Measurements from ENCODE around the gene ACTG1.

ACTG1 gene

DNA sequence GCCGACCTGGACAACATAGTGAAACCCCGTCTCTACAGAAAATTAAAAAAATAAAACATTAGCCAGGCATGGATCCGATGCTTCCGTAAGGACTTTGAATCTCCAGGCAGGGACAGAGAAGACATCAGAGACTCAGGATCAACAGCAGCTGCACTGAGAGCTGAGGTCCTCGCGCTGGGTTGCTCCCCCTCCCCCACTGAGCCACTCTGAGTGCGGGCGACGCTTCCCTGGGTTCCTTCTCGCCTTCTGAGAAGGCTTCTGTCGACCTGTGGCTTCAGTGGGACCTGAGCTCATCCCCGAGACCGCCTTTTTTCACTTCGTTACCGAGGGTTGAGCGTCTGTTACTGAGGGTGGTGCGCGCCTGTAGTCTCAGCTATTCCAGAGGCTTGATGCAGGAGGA, 20.4 kb downstream of the ACTG1 start:
- no peak for DNase-seq

DNA sequence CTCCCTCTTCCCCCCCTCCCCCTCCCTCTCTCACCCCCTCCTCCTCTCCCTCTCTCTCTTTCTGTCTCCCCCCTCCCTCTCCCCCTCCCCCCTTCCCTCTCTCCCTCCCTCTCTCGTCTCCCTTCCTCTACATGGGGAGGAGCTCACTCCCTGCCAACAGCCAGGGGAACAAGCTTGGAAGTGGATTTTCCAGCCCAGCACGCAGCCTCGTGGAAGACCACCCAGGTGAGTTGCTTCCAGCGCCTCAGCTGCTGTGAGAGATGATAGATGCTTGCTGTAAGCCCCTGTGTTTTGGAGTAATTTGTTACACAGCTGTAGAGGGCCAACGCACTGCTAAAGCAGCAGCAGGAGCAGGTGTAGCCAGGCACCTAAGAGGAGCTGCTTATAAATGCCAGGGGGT, 20.8 kb downstream of the ACTG1 start:
- no peak for DNase-seq

DNA sequence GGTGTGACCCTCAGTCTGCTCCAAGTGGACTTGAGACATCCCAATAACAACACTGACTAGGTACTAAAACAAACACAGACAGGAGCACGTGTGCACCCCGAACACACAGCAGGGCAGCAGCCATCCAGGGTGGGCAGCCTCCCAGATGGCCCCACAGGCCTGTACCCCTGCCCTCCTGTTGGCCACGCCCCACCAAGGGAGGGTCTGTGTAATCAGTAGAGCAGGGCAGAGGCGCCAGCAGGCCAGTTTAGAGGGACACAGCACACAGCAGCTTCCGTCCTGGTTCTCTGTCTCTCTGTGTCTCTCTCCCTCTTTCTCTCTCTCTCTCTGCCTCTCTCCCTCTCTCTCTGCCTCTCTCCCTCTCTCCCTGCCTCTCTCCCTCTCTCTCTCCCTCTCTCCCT, 21.4 kb downstream of the ACTG1 start:
- DNase-seq, result no peak

DNA sequence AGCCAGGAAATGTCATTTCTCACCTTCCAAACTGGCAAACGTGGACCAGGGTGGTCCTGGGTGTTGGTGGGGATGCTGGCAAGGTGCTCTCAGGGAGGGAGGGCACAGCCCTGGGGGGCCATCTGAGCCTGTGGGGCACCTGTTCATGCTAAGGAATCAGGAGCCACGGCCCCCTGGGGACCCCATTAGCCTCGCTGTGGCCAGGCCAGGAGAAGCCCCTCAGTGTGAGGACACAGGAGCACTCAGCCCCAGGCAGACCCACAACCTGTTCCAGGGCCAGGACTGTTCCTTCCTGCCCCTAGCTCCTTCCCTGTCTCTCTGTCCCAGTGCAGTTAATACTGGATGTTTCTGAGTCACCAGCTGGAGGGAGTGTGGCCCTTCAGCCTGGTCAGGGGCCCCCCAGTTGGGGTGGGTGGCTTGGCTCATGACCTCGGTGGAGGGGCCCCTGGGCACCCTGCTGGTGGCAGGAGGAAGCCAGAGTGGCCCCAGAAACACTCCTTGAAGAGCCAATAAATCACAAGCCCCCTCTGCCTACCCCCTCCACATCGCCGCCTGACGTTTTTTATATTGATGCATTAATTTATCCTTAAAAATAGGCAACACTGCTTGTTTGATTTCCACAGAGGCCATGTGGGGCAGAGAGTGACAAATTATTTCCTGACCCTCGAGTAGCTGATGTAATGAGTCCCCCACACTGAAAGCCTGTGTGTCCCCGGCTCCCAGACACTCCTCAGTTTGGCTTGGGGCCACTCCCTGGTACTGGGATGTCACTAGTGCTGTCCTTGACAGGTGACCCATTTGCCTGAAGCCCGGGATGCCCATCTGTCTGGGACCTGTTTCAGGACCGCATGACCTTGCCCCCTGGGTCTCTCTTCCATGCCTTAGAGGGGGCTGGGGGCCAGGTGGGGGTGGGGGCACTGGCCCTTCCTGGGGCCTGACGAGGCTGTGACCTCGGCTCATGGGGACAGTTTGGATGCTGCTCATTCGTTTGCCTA, 22.3 kb downstream of the ACTG1 start:
- no peak for DNase-seq

DNA sequence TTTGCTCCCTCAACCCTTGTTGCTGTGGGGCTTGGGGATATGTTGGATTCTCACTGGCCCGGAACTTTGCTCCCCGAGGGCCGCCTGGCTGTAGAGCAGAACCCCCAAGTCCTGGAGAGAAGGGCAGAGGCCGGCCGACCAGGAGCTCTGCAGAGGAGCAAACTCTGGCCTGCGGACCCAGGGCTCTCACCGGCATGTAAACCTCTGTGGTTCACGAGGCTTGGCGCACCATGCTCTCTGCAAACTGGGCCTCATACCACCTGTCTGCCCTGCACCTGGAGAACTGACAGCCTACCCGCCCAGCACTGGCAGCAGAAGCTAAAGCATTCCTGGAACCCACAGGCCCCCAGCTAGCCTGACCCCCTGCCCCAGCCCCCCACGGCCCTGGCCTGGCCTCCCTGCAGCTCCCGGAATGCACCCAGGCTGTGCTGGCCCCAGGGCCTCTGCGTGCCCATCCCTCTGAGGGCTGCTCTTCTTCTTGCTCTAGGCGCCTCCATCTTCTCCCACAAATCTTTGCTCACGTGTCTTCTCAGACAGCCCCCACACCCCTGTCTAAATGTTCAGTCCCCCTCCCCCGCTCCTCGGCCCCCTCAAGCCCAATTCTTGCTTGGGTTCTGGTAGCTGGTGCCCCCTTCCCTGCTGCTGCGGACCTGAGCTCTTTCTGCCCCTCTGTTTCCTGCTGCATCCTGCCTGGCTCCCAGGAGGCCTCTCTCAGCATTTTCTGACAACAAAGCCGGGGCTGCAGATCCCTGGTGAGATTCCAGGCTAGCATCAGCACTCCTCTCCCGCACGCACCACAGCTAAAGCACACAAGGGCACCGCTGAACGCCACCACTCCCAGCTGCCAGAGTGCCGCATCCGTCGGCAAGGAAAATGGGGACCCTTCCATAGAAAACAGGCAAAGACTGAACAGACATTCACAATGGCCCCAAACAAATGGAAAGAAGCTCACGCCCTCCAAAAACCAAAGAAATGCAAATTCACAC, 23.3 kb downstream of the ACTG1 start:
- no peak for DNase-seq

DNA sequence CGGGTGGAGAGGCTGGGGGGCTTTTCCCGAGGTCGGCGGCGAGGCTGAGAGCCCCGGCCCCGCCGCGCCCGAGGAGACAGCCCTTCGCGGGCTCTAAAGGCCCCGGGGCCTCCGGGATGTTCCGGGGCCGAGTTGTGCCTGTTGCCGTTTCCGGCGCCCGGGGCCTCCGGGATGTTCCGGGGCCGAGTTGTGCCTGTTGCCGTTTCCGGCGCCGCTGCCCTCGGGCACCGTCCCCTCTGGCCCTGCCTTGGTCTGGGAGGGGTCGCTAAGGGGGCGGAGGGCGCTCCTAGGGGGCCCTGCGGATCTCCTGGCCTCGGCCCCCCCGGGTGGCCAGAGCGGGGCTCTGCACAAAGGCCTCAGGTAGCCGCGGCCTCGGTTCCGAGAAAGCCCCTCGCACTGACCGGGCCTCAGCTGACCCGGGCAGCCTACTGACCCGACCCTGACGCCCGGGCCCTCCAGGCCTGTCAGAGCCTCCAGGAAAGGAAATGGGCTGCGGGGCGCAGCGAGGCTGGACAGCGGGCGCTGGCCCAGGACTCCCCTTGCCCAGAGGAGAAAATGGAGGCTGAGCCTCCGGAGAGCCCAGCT, 24.2 kb downstream of the ACTG1 start:
- DNase-seq, result no peak

DNA sequence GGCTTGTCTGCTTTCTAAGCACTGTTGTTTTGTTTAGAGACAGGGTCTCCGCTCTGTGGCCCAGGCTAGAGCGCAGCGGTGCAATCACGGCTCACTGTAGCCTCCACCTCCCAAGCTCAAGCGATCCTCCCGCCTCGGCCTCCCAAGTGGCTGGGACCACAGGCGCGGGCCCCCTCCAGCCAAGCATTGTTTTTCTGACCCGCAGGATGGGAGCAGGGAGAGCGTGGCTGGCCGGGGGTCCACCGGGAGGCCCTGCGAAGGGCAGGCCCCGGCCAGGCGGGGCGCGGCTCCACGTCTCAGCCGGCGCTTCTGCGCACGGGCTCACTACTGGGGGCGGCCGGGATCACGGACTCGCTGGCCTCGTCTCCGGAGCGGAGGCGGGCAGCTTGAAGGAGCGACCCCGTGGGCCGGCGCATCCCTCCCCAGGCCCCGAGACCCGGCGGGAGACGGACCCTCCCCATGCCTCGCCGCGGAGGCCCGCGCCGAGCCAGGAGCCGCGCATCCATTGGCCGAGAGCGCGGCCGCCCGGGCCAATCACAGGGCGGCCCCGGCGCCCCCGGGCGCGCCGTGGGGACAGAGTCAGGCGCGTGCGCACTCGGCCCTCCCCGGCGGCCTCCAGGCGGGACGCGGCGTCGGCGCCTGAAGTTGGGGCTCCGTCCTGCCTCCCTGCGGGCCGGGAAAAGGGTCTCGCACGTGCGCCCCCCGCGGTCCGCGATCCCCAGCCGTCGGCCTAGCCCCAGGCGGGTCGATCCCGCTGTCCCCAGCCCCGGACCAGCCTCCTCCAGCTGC, 24.9 kb downstream of the ACTG1 start:
- DNase-seq, result no peak

DNA sequence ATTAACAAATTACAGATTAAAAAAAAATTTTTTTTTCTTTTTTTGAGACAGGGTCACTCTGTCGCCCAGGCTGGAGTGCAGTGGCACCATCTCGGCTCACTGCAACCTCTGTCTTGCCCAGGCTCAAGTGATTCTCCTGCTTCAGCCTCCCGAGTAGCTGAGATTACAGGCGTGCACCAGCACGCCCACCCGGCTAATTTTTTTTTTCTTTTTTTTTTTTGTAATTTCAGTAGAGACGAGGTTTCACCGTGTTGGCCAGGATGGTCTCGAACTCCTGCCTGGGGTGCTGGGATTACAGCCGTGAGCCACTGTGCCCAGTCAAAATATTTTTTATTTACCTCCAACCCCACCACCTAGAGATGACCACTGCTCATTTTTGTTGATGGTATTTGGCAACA, 25.5 kb downstream of the ACTG1 start:
- DNase-seq, result no peak

DNA sequence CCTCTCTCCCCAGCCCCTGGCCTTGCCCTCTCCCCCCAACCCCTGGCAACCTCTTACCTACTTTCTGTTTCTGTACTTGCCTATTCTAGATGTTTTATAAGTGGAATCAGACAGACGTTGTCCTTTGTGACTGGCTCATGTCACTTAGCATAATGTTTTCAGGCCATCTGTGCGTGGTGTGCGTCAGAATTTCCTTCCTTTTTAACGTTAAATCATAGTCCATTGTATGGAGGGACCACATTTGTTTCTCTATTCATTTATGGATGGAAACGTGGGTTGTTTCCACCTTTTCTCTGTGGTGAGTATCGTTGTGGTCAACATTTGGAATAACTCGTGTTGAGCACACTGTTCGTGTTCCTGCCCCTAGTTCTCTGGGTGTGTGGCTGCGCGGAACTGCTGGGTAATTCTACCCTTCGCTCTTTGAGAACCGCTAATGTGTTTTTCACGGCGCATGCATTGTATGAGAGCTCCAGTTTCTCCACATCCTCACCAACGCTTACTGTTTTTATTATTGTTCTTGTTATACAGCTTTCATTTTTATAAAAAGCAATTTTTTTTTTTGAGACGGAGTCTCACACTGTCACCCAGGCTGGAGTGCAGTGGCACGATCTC, 26.3 kb downstream of the ACTG1 start:
- DNase-seq, result no peak

DNA sequence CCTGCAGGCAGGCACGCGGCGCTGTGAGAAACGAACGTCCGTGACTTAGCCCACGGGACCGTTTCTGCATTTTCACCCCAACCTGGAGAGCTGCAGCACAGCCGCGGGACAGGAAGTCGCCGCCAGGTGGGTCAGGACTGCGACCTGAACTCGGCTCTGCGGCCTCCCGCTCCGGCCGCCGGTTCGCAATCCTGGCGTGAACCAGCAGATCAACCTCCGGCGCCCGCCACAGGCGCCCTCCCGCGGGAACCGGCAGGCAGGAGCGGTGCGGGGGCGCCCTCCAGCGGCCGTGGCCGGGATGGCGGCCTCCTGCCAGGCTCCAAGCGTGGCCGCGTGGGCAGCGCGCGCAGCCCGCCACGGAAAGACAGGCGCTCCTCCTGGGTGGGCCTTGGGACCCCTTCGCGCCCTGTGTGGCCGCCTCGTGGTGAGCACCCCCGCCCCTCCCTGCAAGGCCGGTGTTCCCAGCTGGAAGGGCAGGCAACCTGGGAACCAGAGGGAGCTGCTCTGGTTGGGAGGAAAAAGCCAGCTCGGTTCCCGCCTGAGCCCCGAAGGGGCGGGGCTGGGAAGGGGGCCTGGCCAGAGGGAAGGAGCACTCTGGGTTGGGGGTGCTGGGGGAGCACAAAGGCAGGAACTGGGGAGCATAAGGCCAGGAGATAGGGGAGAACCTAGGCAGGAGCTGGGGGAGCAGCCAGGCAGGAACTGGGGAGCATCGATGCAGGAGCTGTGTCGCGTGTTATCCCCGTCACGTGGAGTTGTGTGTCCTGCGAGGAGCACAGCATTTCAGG, 28.2 kb downstream of the ACTG1 start:
- DNase-seq, result peak; percentile 49

DNA sequence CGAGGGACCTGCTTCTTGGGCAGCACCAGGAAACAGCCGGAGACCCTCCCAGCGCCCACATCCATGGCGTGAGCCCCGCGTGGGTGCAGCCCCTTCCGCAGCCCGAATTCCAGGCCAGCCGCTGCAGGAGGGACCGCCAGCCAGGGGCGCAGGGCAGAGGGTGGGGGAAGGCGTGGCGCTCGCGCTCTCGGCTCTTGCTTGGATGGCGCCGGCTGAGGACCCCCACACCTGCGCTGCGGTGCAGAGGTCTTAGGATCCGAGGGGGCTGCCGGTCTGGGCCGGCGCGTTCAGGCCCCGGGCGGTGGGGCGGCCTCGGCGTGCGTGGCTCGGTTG, 28.8 kb downstream of the ACTG1 start:
- DNase-seq, result no peak

DNA sequence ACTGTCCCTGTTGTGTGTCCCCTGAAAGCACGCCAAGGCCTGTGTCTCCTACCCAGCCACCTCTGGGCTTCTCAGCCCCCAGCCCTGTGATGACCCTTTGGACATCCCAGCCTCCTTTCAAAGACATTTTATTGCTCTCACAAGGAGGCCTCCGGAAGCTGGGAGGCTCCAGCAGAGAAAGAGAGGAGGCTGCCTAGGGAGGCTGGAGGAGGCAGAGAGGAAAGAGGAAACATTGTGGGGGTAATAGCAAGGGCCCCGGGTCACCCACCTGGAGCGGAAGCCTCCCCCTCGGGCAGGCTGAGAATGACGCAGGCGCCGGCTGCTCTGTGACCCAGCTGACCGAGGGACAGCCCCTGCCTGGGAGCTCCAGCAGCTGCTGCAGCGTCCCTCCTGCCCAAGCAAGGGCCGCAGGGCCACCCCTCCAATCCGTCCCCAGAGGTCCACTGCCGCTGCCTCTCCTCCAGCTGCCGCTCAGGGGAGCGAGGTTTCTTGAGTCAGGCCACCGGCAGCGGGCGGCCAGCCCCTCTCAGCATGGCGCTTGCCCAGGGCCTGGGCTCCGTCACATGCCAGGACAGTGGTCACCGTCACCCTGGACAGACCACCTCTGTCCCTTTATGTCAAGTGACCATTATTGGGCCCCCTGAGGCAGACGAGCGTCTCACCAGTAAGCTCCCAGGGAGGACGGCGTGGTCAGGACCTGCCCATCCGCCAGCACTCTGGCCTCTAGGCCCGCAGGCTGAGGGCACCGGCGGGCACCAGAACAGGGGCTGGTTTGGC, 29.3 kb downstream of the ACTG1 start:
- no peak for DNase-seq

DNA sequence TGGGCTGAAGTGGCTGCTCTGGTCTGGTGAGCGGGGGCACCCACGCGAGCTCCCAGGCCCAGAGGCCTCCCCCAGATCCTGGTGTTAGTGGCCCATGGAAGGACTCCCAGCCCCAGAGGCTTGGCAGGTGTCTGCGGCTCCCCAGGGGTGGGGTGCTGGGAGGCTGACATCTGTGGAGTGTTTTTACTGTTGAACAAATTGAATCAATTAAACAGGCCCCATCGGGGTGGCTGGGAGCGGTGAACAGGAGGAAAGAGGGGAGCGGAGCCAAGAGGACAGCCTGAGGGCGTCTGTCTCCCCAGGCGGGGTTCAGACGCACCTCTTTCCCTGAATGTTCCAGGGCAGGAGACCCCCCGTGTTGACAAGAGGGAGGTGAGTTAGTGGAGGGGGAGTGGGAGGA, 29.9 kb downstream of the ACTG1 start:
- DNase-seq, result no peak

DNA sequence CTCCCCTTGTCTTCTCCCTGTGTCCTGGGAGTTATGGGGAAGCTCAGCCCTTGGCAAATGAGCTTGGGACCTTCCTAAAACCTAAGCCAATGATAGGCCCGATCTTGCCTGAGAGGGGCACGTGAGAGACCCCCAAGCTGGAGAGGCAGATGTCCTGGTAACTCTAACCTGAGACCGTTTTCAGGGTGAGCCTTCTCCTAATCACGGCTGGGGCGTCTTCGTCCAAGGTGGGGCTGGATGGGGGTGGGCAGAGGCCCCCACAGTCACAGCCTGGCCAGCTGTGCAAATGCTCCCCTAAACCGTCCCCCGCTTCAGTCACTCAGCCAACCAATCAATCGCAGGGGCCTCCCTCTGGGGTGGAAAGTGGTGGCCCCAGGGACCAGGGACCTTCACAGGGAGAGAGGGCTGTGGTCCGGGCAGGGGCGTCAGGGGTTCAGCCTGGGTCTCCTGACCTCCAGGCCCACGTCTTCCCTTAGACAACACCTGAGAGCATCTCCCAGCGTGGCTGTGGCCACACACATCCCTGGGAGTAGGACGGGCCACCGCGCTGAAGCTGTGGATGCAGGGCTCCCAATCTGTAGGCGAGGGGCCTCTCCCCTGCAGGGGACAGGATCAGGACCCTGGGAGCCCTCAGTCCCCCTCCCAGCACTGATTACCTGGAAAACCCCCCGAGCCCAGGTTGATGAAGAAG, 30.6 kb downstream of the ACTG1 start:
- DNase-seq, result no peak

DNA sequence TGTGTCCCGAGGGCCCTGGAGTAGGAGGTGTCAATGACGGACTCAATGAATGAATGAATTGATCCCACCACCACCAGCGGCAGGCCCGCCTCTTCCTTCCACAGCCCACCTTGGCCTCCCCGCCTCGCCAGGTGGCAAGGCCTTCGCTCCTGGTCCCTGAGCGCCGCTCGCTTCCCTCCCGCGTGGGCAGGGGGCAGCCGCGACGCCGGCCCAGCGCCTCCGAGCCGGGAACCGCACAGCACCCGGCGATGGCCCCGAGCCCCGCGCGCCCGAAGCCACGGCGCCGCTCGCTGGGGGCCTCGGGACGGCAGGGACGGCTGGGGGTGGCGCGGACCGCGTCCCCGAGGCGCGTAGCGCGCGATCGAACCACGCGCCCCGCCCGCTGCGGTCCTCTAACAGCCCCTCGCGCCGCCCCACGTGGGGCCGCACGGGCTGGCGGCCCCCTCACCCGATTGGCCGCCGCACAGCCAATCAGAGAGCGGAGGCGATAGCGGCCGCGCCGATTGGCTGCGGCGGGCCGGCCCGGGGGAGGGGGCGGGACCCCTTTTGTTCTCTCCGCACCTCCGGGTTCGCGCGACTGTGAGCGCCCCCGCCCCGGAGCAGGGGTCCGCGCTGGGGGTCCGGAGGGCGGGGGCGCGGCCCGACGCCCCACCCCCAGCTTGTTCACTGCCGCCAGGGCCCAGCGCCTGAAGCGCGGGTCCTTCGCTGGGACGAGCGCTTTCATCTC, 31.4 kb downstream of the ACTG1 start:
- peak; percentile 71 for DNase-seq

DNA sequence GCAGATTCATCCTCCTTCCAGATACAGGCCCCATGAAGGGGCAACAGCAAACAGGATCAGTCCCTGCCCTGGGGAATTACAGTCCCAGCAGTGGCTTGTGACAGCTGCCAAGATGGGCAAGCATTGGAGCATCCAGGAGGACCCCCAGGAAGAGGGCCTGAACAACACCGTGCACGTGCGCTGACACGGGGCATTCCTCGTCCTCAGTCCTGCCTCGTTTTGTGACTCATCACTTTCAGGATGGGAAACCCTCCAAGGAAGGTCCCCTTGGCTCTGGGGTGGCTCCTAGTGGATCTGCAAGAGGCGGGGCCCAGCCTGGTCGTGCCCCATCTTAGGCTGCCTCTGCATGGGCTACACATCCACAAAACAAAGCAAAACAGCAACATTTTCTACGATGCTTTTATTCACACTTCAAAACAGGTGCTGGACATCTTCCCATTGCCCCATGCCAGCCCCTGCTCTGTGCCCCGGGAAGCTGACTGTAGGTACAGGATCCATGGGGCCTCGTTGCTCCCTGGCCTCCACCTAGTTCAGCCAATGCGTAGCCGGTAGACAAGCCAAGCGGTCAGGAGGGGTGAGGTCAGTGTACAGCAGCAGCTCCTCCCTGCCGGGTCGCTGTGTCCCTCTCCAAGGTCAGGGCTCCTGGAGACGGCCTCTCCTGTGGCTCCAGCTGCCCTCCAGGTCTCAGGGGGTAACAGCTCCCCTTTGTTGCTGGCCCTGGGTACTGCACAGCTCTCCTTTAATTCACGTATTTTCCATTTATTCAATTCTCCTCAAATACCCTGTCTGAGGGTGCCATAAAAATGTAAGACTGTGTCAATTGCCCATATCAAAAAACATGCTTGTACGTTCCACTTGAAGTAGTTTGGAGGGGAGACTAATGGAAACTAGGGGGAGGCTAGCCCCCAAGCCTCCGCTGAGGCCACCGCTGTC, 32.2 kb downstream of the ACTG1 start:
- DNase-seq, result no peak

DNA sequence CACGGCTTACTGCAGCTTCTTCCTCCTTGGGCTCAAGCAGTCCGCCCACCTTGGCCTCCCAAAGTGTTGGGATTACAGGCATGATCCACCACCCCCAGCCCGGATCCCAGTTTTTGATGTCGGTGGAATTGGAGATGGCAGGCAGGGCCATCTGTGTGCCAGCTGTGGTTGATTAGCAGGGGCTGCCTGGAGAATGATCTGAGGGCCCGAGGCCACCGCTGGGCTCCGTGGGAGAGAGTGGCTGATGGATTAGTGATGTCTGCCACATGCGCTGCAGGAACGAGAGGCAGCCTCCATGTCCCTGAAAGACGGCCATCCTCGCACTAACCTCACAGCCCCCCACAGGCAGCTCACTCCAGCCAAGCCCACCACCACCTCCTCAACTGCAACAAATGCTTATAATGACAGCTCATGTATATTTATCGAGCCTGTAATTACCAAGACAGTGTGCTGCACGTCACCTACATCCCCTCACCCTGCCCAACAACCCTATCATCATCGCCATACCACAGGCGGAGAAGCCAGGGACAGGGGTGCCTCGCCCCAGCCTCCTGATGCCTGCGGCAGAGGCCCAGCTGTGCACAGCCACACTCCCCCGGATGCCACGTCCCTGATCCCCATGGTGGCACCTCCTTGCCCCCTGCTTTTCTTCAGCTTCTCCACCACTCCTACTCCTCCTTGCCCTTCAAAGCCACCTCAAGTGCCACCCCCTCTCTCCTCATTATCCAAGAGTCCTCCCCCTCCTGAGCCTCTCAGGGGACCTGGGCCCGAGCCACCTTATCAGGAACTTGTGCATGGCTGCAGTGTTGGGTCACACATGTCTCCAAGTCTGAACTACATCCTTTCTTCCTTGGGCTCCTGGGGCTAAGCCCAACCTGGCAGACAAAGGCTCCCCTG, 33.2 kb downstream of the ACTG1 start:
- DNase-seq, result no peak

Data from NCI-H2029 (cell line).